Right kidney (tissue), 1 donor: Measurements from ENCODE around the gene NOD1.
"Not testable (repeated sequence)": the region's sequence is repeated elsewhere in the genome, so short reads cannot be mapped to it uniquely, and the experiment has no call there.

Source experiments
- DNase-seq: peaks from one replicate; pipeline ENCODE4 v3.0.0-alpha.2; 2016

Gene NOD1

DNA sequence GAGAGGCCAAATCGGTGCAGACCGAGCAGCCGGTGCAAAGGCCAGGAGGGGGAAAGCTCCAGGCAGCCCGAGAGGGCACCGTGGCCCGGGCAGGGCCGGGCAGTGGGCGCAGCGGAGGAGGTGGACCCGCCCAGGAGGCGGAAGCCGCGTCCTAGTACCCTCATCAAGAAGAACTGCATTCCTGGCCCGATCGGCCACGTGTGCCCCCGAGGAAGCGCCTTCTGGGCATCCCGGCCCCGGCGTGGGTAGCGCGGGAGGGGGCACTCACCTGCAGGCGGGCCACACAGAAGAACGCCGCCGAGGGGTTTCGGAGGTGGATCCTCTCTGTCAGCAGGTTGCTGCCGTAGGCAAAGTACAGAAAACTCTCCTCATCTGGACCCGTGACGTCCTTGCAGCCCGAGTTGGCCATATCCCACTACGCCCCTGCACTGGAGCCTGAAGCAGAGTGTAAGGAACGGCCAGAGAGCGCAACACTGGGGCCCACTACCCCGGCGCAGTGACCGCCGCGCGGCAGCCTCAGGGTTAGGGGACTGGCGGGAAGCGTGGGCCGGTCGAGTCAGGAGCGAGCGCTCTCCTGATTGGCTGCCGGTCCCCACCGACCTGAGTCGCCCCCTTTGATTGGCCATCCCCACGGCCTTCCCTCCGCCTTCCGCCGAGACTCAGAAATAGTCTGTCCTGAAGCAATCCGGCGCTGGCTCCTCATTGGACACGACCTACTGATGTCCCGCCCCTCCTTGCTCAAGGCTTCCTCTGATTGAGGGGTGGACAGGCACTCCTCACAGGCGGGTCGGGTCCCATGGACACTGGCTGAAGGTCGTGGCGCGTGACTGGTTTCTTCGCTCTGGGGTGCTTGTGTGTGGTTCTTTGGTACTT, 26.0 kb upstream of the NOD1 start, which contains the start of gene GGCT:
Gene GGCT (minus strand): TSS at position 529 of the 873 bp plus-strand sequence. CDS start 120 bp downstream, at position 409.
- peak; percentile 92 for DNase-seq

DNA sequence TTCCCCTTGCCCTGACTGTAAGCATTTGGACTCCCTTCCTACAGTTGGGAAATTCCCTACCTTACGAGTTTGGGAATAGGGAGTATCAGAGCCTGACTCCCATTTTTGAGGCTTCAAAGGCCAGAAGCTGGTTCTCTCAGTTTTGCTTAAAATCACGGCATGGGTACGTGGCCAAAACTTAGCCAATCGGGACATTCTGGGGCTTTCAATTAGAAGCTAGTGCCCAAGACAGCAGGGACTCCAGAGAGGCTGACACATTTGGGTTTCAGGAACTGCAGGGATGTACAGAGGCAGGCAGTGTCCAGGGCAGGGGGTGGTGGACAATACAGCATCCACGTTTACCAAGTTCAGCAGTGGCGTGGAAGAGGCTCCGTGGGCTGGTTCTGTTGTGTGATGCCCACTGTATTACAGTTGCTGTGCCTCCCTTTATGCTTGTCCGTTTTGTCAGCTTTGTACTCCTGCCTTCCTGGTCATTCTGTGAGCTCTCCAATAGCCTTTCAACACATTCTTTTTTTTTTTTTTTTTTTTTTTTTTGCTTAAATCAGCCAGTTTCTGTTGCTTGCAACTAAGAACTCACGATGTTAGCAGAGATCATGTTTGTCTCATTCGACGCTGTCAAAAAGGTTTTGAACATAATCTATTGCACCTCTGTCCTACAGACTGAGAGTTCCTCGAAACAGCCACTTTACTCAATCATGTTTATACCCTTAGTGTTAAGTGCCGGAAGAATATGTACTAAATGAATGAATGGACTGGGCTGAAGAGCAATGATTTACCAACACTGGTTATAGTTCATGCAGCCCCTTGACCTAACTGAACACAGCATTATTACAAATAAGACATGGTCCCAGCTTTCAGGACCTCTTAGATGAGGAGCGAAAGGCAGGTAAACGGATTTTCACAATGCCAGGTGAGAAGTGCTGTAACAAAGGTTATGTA, 25.0 kb upstream of the NOD1 start:
- no peak for DNase-seq

DNA sequence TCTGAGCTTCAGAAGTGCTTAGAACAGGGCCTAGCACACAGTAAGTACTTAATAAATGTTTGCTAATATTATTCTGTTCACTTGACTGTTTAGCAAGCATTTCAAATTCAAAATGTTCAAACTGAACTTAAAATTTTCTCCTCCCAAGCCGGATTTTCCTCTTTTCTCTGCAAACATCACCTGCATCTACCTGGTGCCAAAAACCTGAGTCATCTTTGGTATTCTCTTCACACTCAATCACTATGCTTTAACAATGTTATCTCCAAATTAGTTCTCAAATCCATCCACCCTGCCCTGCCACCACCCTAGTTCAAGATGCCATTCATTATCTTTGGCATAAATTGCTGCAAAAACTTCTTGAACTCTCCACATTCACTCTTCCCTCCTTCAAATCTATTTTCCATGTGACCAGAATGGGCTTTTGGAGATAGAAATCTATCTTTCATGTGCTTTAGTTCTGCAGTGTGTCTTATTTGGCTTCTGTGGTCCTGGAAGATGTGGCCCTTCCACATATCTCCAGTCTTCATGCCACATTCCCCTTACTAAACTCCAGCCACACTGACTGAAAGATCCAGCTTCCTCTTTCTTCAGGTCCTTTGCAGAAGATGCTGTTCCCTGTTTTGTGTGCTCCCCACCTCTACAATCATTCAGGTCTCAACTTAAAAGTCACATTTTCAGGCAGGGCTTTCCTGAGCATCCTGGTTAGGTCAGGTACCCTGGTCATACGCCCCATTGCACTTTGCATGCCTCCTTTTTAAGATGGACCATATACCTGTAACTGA, 24.1 kb upstream of the NOD1 start:
- no peak for DNase-seq

DNA sequence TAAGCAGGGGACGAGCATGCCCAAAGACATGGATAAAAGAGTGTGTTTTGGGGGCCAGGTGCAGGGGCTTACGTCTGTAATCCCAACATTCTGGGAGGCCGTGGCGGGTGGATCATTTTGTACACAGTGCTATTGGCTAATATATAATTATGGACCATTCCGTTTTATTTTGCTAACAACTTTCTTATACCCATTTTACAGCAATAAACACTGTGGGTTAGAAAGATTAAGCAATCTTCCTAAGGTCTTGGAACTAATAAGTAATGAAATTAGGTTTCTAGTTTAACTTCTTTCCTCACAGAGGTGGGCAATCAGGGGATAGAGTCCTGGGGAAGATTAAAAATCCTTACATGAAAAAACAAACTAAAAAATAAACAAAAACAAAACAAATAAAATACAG, 22.7 kb upstream of the NOD1 start:
- no peak for DNase-seq

DNA sequence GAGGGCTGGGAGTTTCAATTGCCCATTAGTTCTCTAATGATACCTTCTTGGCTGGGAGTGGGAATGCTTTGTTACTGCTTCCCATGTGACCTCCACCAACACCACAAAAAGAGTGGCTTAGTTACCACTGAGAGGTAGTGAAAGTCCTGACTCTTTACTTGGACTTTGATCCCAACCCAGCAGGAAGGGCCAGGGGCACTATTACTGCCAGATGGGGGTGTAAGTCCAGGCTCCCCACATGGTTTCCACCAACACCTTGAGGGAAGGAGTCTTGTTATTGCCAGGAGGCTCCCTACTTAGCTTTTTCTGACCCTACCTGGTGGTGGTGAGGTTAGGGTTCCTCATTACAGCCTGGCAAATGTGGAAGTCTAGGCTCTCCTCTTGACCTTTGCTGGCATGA, 14.6 kb upstream of the NOD1 start:
- no peak for DNase-seq

DNA sequence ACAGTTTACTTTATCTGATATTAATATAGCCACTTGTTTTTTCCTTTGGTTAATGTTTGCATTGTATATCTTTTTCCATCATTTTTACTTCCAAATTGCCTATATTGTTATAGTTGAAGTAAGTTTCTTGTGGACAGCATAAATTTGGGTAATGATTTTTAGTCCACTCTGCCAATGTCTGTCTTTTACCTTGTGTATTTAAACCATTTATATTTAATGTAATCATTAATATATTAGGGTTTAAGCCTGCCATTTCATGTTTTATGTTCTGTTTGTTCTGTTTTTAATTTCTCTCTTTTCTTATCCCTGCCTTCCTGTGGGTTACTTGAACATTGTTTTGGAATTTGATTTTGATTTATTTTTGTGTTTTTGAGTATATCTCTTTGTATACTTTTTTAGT, 12.8 kb upstream of the NOD1 start:
- DNase-seq: no peak

DNA sequence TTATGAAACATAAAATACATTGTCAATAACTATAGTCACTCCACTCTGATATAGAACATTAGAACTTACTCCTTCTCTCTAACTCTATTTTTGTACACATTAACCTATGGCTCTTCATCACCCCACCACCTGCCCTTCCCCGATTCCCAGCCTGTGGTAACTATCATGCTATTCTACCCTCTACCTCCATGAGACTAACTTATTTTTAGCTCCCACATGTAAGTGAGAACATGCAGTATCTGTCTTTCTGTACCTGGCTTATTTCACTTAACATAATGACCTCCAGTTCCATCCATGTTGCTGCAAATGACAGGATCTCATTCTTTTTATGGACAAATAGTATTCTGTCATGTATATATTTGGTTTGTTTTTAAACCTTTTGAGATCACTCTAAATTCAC, 8.8 kb upstream of the NOD1 start:
- DNase-seq: no peak

DNA sequence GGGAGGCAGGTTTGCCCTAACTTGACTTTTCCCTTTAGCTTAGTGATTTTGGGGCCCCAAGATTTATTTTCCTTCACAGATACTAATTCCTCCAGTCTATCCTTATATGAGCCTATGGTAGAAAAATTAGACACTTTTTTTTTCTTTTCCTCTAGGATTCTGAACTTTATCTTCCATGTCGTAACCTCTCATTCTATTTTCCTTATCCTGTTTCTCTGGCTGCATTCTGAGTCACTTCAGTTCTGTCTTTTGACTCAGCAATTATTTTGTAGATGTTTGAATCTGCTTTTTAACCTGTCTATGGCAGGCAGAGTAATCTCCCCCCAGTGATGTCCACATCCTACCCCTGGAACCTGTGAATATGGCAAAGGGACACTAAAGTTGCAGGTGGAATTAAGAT, 7.1 kb upstream of the NOD1 start:
- DNase-seq: no peak

DNA sequence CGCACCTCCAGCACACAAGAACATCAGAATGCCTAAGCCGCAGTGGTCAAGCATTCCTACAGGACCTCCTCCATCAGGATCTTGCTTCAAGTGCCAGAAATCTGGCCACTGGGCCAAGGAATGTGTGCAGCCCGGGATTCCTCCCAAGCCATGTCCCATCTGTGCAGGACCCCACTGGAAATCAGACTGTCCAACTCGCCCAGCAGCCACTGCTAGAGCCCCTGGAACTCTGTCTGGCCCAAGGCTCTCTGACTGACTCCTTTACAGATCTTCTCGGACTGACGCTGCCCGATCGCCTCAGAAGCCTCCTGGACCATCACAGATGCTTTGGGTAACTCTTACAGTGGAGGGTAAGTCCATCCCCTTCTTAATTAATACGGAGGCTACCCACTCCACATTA, 2.8 kb upstream of the NOD1 start:
- not testable (repeated sequence) for DNase-seq

DNA sequence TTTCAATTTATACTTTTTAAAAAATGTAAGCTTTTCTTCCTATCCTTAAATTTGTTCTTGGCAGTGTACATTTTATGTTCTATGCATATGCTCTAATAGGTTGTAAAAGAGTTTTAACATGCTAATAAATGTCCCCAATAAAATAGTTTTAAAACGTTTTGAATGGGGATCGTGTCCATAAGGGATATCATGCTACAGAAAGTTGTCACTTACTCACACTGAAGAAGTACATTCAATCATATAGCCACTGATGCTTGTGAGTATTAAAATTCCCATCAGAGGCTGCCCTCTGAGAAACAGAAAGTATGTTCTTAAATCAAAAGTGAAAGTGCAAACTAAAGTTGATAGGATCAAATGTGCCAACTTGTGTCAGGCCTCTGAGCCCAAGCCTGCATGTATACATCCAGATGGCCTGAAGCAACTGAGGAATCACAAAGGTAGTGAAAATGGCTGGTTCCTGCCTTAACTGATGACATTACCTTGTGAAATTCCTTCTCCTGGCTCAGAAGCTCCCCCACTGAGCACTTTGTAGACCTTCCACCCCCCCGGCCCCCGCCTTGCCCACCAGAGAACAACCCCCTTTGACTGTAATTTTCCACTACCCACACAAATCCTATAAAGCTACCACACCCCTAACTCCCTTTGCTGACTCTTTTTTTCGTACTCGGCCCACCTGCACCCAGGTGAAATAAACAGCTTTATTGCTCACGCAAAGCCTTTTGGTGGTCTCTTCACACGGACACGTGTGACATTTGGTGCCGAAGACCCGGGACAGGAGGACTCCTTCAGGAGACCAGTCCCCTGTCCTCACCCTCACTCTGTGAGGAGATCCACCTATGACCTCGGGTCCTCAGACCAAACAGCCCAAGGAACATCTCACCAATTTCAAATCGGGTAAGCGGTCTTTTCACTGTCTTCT, 877 bp upstream of the NOD1 start:
- no peak for DNase-seq

DNA sequence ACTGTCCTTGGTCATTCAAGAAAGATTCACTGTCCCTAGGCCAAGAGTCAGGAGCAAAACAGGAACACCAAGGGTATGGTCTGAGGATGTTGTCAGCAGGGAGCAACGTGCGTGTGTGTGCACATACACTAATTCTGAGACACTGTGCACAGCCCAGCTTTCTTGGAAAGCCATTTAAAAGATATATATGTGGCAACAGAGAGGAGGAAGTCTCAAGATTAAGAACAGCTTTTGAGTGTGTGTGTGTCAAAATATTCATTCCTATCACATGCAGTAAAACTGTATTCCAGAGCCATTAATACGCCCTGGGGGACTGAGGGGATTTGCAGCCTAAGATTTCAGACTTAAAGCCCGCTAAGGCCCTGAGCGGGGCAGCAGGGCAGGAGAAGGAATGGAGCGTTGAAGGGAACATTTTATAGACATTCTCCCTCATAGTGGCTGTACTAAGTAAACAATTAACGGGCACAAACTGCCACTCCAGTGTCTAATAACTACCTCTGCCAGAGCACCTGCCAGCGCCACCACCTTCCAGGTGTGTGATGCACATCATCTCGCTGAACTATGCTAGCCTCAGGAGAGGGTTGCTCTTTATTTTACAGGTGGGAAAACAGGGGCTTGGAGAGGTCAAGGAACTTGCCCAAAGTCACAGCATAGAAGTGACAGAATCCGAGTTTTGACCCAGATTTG, 2.0 kb downstream of the NOD1 start:
- DNase-seq: no peak

DNA sequence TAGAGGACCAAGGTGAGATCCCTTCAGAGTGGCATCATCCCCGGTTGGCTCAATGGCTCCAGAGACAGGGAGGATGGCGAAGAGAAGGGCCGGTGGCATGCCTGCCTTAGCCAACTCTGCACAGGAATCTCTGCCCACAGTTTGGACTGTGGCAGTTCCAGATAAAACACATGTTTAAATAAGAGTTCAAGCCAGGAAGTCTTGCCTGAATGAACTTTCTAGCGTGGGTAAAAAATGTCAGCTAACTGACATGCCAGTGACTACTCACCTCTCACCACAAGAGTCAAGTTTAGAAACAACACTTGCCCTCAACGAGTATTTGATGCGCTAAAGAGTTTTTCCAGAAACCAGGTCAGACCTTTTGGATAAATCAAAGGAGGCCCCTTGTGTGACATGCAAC, 3.0 kb downstream of the NOD1 start:
- no peak for DNase-seq

DNA sequence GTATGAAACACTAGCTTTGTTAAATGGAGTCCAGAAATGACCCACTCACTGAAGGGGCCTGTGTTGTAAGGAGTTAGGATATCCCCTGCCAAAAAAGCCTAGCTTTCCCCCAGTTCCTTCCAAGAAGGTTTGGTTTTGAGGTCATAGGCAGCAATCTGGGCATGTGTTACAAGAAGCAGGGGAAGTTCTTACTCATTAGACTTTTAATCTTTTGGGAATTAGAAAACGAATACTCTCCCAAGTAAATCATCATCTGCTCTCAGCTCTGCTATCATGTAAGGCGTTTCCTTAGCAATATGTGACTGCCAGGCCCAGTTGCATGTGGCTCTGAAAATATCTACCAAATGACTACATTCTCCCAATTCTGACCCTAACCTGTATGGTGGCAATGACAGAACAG, 3.7 kb downstream of the NOD1 start:
- no peak for DNase-seq

DNA sequence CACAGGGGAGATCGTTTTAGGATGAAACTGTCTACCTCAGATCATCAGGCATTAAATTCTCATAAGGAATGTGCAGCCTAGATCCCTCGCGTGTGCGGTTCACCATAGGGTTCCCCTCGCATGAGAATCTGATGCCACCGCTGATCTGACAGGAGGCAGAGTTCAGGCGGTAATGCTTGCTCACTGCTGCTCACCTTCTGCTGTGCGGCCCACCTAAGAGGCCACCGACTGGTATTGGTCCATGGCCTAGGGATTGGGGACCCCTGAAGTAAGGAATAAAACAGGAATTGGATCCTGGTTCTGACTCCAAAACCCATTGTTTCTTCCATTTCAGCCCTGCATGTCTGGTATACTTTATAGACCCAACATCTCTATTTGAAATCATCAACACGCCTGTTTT, 4.1 kb downstream of the NOD1 start:
- DNase-seq: no peak

DNA sequence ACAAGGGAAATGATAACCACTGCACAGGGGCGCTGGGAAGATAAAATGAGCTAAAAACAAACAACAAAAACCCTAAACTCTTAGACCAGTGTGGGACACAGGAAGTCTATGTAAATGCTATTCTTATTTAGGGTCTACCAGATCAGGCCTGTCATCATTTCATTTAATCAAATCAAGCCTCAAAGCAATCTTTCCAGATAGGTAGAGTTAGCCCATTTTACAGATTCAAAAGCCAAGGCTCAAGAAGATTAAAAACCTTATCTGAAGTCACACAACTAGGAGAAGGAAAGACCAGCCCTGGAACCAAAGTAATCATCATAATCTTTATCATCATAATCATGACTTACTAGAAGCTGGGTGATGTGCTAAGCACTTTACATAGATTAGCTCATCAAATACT, 4.7 kb downstream of the NOD1 start:
- DNase-seq: no peak

DNA sequence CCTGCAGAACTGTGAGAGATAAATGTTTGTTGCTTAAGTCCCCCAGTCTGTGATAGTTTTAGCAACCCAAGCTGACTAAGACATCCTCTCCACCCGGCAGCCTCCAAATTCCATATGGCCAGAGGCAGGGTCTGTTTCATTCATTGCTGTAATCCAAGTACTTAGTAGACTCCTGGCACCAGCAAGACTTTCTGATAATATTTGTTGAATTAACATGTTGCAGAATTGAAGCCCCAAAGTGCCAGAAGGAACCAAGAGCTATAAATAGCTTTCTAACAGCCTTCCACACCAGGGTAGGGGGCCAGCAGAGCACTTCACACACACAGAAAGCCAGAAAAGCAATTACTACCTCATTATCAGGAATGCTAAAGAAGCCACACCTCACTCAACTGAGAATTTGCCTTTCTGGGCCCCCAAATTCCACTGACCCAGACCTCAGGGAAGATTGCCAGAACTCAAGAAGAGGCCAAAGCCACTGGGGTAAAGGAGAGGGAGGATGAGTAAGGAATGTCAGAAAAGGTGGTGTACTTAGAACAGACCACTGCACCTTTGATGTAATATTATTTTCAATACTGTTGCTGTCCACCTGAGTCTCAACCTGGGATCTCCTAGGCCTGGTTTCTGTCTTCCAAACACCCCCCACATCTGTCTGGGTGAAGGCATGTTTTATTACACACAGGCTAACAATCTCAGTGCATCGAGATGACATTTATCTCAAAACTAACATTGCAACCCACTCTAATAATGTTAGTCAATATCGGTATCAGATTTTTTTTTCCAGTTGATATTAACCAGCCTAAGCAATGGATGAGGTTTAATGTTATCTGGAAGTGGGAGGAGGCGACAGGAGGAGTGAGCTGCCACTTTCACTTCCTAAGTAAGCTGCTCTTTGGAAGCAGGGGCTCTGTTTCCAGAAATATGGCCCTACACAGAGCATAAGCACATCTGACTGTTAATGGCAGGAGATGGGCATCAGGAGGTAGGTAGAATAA, 5.5 kb downstream of the NOD1 start:
- no peak for DNase-seq

DNA sequence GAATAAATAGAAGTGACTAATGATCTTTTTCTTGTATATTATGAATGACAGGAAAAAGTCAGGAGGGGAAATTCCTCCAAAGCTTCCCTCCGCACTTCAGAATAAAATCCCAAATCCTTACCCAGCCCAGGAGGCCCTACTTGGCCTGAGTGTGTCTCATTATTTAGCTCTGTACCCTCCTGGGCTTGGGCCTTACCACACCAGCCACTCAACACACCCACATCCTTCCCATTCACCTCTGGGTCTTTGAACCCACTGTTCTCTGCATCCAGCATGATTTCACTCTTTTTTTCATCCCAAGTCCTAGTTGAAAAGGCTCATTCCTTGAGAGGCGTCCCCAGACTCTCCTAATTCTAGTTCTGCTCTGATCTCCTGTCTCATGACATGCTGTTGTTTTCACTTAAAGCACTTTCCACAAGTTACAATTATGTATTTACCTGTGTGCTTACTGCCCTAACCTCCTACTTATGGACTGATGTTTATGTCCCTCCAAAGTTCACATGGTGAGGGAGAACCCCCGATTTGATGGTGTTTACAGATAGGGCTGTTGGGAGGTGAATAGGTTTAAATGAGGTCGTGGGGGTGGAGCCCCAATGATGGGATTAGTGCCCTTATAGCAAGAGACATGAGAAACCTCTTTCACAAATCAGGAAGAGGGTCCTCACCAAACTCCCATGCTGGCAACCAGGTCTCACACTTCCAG, 6.4 kb downstream of the NOD1 start:
- no peak for DNase-seq

DNA sequence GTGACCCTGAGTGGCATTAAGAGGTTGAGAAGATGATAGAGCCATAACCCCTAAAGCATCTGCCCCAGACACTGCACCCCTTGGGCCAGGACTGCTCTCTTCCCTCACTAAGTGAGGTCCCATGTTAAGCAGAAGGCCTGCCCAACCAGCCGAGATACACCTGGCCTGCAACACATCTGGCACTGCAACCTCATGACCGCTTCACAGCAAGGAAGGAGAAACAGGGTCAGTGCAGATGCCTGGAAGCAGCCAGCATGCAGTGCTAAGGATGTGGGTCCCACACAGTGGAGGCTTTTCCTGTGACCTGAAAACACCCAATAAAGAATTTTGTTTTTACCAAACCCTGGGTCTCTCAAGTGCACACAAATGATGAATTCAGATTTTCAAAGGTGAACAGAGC, 7.4 kb downstream of the NOD1 start:
- DNase-seq: peak; percentile 26

DNA sequence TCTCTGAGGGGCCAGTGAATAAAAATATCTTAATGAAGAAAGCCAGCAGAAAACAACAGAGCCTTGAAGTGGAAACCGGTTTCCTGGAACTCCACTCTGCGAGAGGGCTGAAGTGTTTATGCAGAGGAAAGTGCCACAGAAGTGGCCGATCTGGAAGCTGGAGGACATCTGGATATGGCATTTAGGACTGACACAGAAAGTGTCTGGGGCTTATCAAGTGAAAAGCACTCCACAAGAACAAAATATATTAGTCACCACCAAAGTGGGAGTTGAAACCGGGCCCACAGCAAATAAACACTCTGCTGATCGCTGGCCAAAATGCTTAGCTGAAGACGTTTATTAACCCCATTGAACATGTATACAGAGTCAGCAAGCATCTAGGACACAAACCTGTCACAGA, 7.8 kb downstream of the NOD1 start:
- no peak for DNase-seq
